H1 (cell line): ENCODE results near the gene SS18. TPM values are rescaled to one million over a fixed set of nuclear protein-coding genes. Genes with fewer than 3 reads are reported as not detected.

ENCODE experiments used
- CTCF ChIA-PET: fragments of 300-600 bp; sonication (Branson Sonifier 250); formaldehyde crosslinking; loops from one replicate; lab custom pipeline; 2021; ENCODE audit not compliant: partially characterized antibody; lab: Charles Lee
- POLR2A ChIA-PET: fragments of 300-600 bp; sonication (Branson Sonifier 250); formaldehyde crosslinking; loops from one replicate; lab custom pipeline; 2021; ENCODE audit warnings: inconsistent platforms; ENCODE audit not compliant: partially characterized antibody; lab: Charles Lee
- DNase-seq, 2 experiments: peaks; one replicate each; pipeline versions ENCODE4 v3.0.0 to v3.0.0-alpha.2; 2010 to 2022; ENCODE audit warnings: low spot score in 2 of 2, low read depth in 1 of 2, mixed read lengths in 1 of 2
- FAIRE-seq: peaks from 2 replicates; lab custom pipeline; 2011; peaks lifted over from hg19 to GRCh38; lab: Jason Lieb, UNC
- H2AFZ ChIP-seq: 2 replicates; pipeline ENCODE4 v1.8.1; 2012; ENCODE audit warnings: low read length, inconsistent platforms
- H2AK5ac ChIP-seq: 2 replicates; pipeline ENCODE4 v1.6.1; 2013; ENCODE audit warnings: low read depth, low read length
- H2BK120ac ChIP-seq: replicated peaks from 2 replicates; pipeline ENCODE3; 2013; ENCODE audit warnings: low read depth, low read length, inconsistent platforms
- H2BK12ac ChIP-seq: 2 replicates; pipeline ENCODE4 v1.6.1; 2013; ENCODE audit warnings: low read depth, low read length
- H2BK15ac ChIP-seq: 2 replicates; pipeline ENCODE4 v1.6.1; 2013; ENCODE audit warnings: low read length
- H2BK20ac ChIP-seq: 2 replicates; pipeline ENCODE4 v1.6.1; 2013; ENCODE audit warnings: low read length
- H2BK5ac ChIP-seq: 2 replicates; pipeline ENCODE4 v1.6.1; 2013; ENCODE audit warnings: low read depth, low read length
- H3K14ac ChIP-seq: 2 replicates; pipeline ENCODE4 v1.6.1; 2013; ENCODE audit warnings: inconsistent platforms; ENCODE audit not compliant: insufficient read length
- H3K18ac ChIP-seq: 2 replicates; pipeline ENCODE4 v1.6.1; 2013; ENCODE audit warnings: low read length; ENCODE audit errors: extremely low read depth
- H3K23ac ChIP-seq: 2 replicates; pipeline ENCODE4 v1.6.1; 2013; ENCODE audit warnings: inconsistent platforms; ENCODE audit not compliant: insufficient read length
- H3K23me2 ChIP-seq: 2 replicates; pipeline ENCODE4 v1.6.1; 2013; ENCODE audit warnings: low read depth, low read length
- H3K27ac ChIP-seq: 2 replicates; pipeline ENCODE4 v1.6.1; 2011; ENCODE audit warnings: low read depth, low read length, inconsistent platforms
- H3K27me3 ChIP-seq, 4 experiments: replicated peaks in 1 of 4; 1 replicate in 1 of 4; 2 replicates in 3 of 4; pipeline versions ENCODE4 v1.6.1 to v1.8.1; 2011 to 2013; ENCODE audit warnings: low read length in 3 of 4, mild to moderate bottlenecking in 3 of 4, inconsistent platforms in 2 of 4, mixed read lengths in 2 of 4, moderate library complexity in 1 of 4; ENCODE audit not compliant: control insufficient read depth in 3 of 4, insufficient read depth in 3 of 4; ENCODE audit errors: extremely low read depth in 1 of 4
- H3K36me3 ChIP-seq, 4 experiments: 2 replicates each; pipeline versions ENCODE4 v1.6.1 to v1.8.1; 2011 to 2013; ENCODE audit warnings: mild to moderate bottlenecking in 4 of 4, low read length in 3 of 4, moderate library complexity in 2 of 4, control low read depth in 1 of 4, inconsistent platforms in 1 of 4; ENCODE audit not compliant: insufficient read depth in 4 of 4, control insufficient read depth in 2 of 4
- H3K4ac ChIP-seq: replicated peaks from 2 replicates; pipeline ENCODE3; 2013; ENCODE audit warnings: low read length, low read depth, mixed read lengths, inconsistent platforms; ENCODE audit not compliant: insufficient read length
- H3K4me1 ChIP-seq, 4 experiments: replicated peaks in 1 of 4; 1 replicate in 1 of 4; 2 replicates in 3 of 4; pipeline versions ENCODE4 v1.6.1 to v1.8.1; 2011 to 2013; ENCODE audit warnings: low read length in 3 of 4, inconsistent platforms in 2 of 4, mixed read lengths in 1 of 4; ENCODE audit not compliant: insufficient read depth in 4 of 4, control insufficient read depth in 3 of 4
- H3K4me2 ChIP-seq, 2 experiments: 2 replicates each; pipeline versions ENCODE4 v1.6.1 to v1.8.1; 2011 to 2013; ENCODE audit warnings: low read depth in 2 of 2, low read length in 2 of 2, control low read depth in 1 of 2, inconsistent platforms in 1 of 2, mild to moderate bottlenecking in 1 of 2; ENCODE audit not compliant: insufficient read depth in 1 of 2
- H3K4me3 ChIP-seq, 4 experiments: fragments of 200-600, 300-600 bp in 1 of 4; sonication (generic), shearing (Covaris generic), sonication (Bioruptor Twin) in 1 of 4; 2 replicates each; pipeline versions ENCODE4 v1.5.1 to v1.8.1; 2011 to 2016; ENCODE audit warnings: low read length in 4 of 4, low read depth in 3 of 4, control low read depth in 2 of 4, inconsistent platforms in 2 of 4, mild to moderate bottlenecking in 2 of 4, mixed read lengths in 1 of 4, moderate library complexity in 1 of 4; ENCODE audit not compliant: insufficient read depth in 2 of 4; ENCODE audit errors: extremely low read depth in 1 of 4
- H3K56ac ChIP-seq: replicated peaks from 2 replicates; pipeline ENCODE3; 2013; ENCODE audit warnings: low read depth, mild to moderate bottlenecking, mixed read lengths, low read length, inconsistent platforms; ENCODE audit not compliant: insufficient read length
- H3K79me1 ChIP-seq: 2 replicates; pipeline ENCODE4 v1.6.1; 2013; ENCODE audit warnings: low read depth, low read length, control low read depth
- H3K79me2 ChIP-seq, 2 experiments: 2 replicates each; pipeline versions ENCODE4 v1.6.1 to v1.8.1; 2012 to 2013; ENCODE audit warnings: low read length in 2 of 2, mild to moderate bottlenecking in 2 of 2, inconsistent platforms in 1 of 2; ENCODE audit not compliant: insufficient read depth in 2 of 2, control insufficient read depth in 1 of 2
- H3K9ac ChIP-seq, 4 experiments: replicated peaks in 1 of 4; 1 replicate in 1 of 4; 2 replicates in 3 of 4; pipeline versions ENCODE4 v1.6.1 to v1.8.1; 2011 to 2013; ENCODE audit warnings: low read depth in 3 of 4, low read length in 3 of 4, control low read depth in 2 of 4, mild to moderate bottlenecking in 2 of 4, moderate library complexity in 2 of 4, inconsistent platforms in 1 of 4; ENCODE audit errors: extremely low read depth in 1 of 4
- H3K9me3 ChIP-seq, 2 experiments: 2 replicates each; pipeline versions ENCODE4 v1.6.1 to v1.8.1; 2012 to 2013; ENCODE audit warnings: mild to moderate bottlenecking in 2 of 2, moderate library complexity in 2 of 2, control low read depth in 1 of 2, inconsistent platforms in 1 of 2, low read depth in 1 of 2, low read length in 1 of 2, mixed read lengths in 1 of 2; ENCODE audit not compliant: insufficient read depth in 2 of 2
- H4K20me1 ChIP-seq, 2 experiments: replicated peaks in 1 of 2; 2 replicates each; pipeline versions ENCODE3 to v1.8.1; 2011 to 2013; ENCODE audit warnings: inconsistent platforms in 2 of 2, low read length in 2 of 2, mild to moderate bottlenecking in 1 of 2; ENCODE audit not compliant: insufficient read depth in 2 of 2, control insufficient read depth in 1 of 2
- H4K5ac ChIP-seq: 2 replicates; pipeline ENCODE4 v1.6.1; 2013; ENCODE audit warnings: low read length, low read depth, mixed read lengths, inconsistent platforms; ENCODE audit not compliant: insufficient read length
- H4K8ac ChIP-seq: 2 replicates; pipeline ENCODE4 v1.8.0; 2013; ENCODE audit warnings: mild to moderate bottlenecking, moderate library complexity, low read length, inconsistent platforms; ENCODE audit not compliant: insufficient read depth; ENCODE audit errors: extremely low read depth
- H4K91ac ChIP-seq: replicated peaks from 2 replicates; pipeline ENCODE3; 2013; ENCODE audit warnings: low read length, mixed read lengths, inconsistent platforms; ENCODE audit not compliant: insufficient read length
- BRCA1 ChIP-seq: IDR thresholded peaks from 2 replicates; pipeline ENCODE4 v1.6.1; 2012; ENCODE audit warnings: low read depth, low read length, improper control_type of control experiment
- GTF2F1 ChIP-seq: IDR thresholded peaks from 2 replicates; pipeline ENCODE4 v1.6.1; 2012; ENCODE audit warnings: low read depth, low read length, improper control_type of control experiment, borderline replicate concordance
- POLR2A ChIP-seq, 2 experiments: IDR thresholded peaks; 1 replicate in 1 of 2; 2 replicates in 1 of 2; pipeline ENCODE4 v1.6.1; 2011; ENCODE audit warnings: low read depth in 2 of 2, low read length in 2 of 2, mild to moderate bottlenecking in 2 of 2; ENCODE audit errors: control extremely low read depth in 1 of 2
- SP4 ChIP-seq: IDR thresholded peaks from 2 replicates; pipeline ENCODE4 v1.6.1; 2012; ENCODE audit warnings: low read length, inconsistent platforms
- WGBS, 2 experiments: shearing (Covaris generic) in 1 of 2; methylation state at CpG; one replicate each; pipeline versions ENCODE4 v1.1.6 to v1.1.7; 2013 to 2015; ENCODE audit warnings: low lambda C conversion rate in 2 of 2, mixed read lengths in 2 of 2, inconsistent platforms in 1 of 2, low coverage in 1 of 2, missing lambda C conversion rate in 1 of 2; ENCODE audit not compliant: insufficient replicate concordance in 2 of 2, insufficient coverage in 1 of 2, insufficient read length in 1 of 2; ENCODE audit errors: extremely low coverage in 1 of 2, missing lambda C conversion rate in 1 of 2; 5-methylcytosine and 5-hydroxymethylcytosine counted together
- polyA plus RNA-seq, 7 experiments: library from polyadenylated mRNA; depleted of rRNA in 3 of 7; stranded (reverse) in 5 of 7; unstranded in 2 of 7; fragments of >200 nt in 5 of 7; fragments of 200-250 nt in 2 of 7; gene quantifications; 1 replicate in 5 of 7; 2 replicates in 1 of 7; 4 replicates in 1 of 7; pipeline versions ENCODE4 v1.2.1 to v1.2.3, GENCODE V29; 2011 to 2013; ENCODE audit warnings: missing spikeins in 2 of 7, mixed read lengths in 2 of 7
- total RNA-seq: library from RNA; stranded (reverse); fragmentation: NEBNext Ultra II Directional; extraction: Animal tissue kit (Norgen Biotek cat#: 25700); gene quantifications from 2 replicates; pipeline ENCODE4 v1.2.1, GENCODE V29; 2021

The SS18 gene
- total and polyA plus RNA-seq, 2 of the 8 experiments (the other 6 are each of a cell fraction or from before 2014, with no cell fraction given): 83.5 to 106 TPM

DNA sequence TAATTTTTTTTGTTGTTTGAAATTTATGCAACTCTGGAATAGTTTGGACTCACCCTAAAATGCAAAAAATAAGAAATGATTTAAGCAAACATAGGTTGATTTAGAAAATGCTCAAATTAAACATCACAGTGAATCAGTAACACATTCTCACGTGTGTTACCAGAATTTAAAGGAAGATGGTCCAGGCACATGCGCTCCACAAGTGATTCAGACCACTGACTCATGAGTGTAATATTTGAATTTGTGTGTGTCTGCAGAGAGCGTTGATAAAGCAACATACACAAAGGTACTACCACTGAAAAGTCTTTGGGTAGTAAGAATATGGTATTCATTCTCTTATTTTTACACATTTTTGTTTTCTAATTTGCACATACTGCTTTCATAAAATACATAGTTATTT lies 7.9 kb downstream of the SS18 start:
- H3K79me1 ChIP-seq: peaks cover 2% of the 10 kb centered on the region; the same call in 1 of the 2 replicates
- H3K4me2 ChIP-seq: no peak overlapping the region
- H3K36me3 ChIP-seq: peaks cover 0 to 55% (median 4%) of the 10 kb centered on the region in 4 experiments; a peak in 4 of 8 replicates
- H2BK12ac ChIP-seq: no peak overlapping the region
- CTCF ChIA-PET: no interaction called here
- WGBS, 2 experiments: 91% methylated on average over 3 of the region's 3 CpGs; no CpG with 5 or more reads in 1 of the 2 experiments
- TF ChIP-seq GTF2F1: no peak
- TF ChIP-seq SP4: no peak
- no peak for TF ChIP-seq BRCA1
- no peak for TF ChIP-seq POLR2A (IDR thresholded peaks at IDR 0.05; ENCODE audit: control extremely low read depth in 1 of 2, low read depth in 2 of 2, low read length in 2 of 2)
- no peak overlapping the region for H2BK20ac ChIP-seq
- POLR2A ChIA-PET: interaction anchor here (0.7 kb wide), 1 partner anchor 11 kb away, joined by 4 read pairs; no protein-coding TSS in a partner anchor
- DNase-seq (no peak), FAIRE-seq (no peak)
- H4K8ac ChIP-seq: no peak overlapping the region
- H4K20me1 ChIP-seq: peaks cover 2 to 4% of the 10 kb centered on the region in 2 experiments
- no peak overlapping the region for H4K91ac ChIP-seq
- no peak overlapping the region for H2AK5ac ChIP-seq
- H3K9ac ChIP-seq: no peak overlapping the region
- H3K18ac ChIP-seq: no peak overlapping the region
- no peak overlapping the region for H3K27ac ChIP-seq
- H2BK15ac ChIP-seq: no peak overlapping the region
- no peak overlapping the region for H3K14ac ChIP-seq
- no peaks in the 10 kb centered on the region for H3K9me3 ChIP-seq
- H3K4me3 ChIP-seq: no peak overlapping the region
- no peak overlapping the region for H3K56ac ChIP-seq
- no peaks in the 10 kb centered on the region for H3K27me3 ChIP-seq
- H3K79me2 ChIP-seq: peaks cover 3 to 74% of the 10 kb centered on the region in 2 experiments; a peak in 3 of 4 replicates
- H2BK5ac ChIP-seq: no peak overlapping the region
- H2AFZ ChIP-seq: no peak overlapping the region
- H2BK120ac ChIP-seq: no peak overlapping the region
- no peaks in the 10 kb centered on the region for H3K23me2 ChIP-seq
- H3K23ac ChIP-seq: no peak overlapping the region
- H4K5ac ChIP-seq: no peak overlapping the region
- H3K4me1 ChIP-seq: no peaks in the 10 kb centered on the region
- no peak overlapping the region for H3K4ac ChIP-seq
